K562 (cell line): Measurements from ENCODE around the gene HMCN1. TPM values are rescaled to one million over a fixed set of nuclear protein-coding genes. Genes with fewer than 3 reads are reported as not detected.

Experiments used
- BCLAF1 ChIP-seq, 2 experiments: fragments of 450-650 bp in 1 of 2; IDR thresholded peaks; 2 replicates each; pipeline ENCODE4 v1.6.1; 2011 to 2017; ENCODE audit warnings: low read depth in 2 of 2, antibody characterized with exemption in 1 of 2, borderline replicate concordance in 1 of 2, low read length in 1 of 2, mild to moderate bottlenecking in 1 of 2, mixed read lengths in 1 of 2; ENCODE audit not compliant: control insufficient read depth in 1 of 2
- CC2D1A ChIP-seq: fragments of 450-650 bp; IDR thresholded peaks from 2 replicates; pipeline ENCODE4 v1.6.1; 2017; ENCODE audit warnings: mild to moderate bottlenecking
- FIP1L1 ChIP-seq: fragments of 200-400 bp; formaldehyde crosslinking; IDR thresholded peaks from 2 replicates; pipeline ENCODE4 v1.6.1; 2018; ENCODE audit warnings: mild to moderate bottlenecking, low read depth, low read length; ENCODE audit not compliant: poor library complexity, severe bottlenecking
- HBP1 ChIP-seq: fragments of 450-650 bp; formaldehyde crosslinking; IDR thresholded peaks from 2 replicates; pipeline ENCODE4 v1.4.0; 2022; ENCODE audit warnings: missing genetic modification characterization
- HMG20A ChIP-seq: fragments of 450-650 bp; formaldehyde crosslinking; conservative IDR thresholded peaks from 2 replicates; pipeline ENCODE4 v1.4.0; 2020; ENCODE audit warnings: mild to moderate bottlenecking, mixed read lengths
- KLF1 ChIP-seq: fragments of 450-650 bp; IDR thresholded peaks from 2 replicates; pipeline ENCODE4 v1.6.1; 2016; ENCODE audit warnings: missing genetic modification characterization, missing compliant biosample characterization
- MAFG ChIP-seq: fragments of 450-650 bp; conservative IDR thresholded peaks from 2 replicates; pipeline ENCODE4 v1.6.1; 2016; ENCODE audit warnings: missing genetic modification characterization, missing compliant biosample characterization
- MEF2D ChIP-seq: conservative IDR thresholded peaks from 2 replicates; pipeline ENCODE4 v1.6.1; 2016; ENCODE audit warnings: low read depth, missing genetic modification characterization, missing compliant biosample characterization
- MIER1 ChIP-seq: fragments of 450-650 bp; IDR thresholded peaks from 2 replicates; pipeline ENCODE4 v1.6.1; 2016; ENCODE audit warnings: antibody characterized with exemption, mild to moderate bottlenecking, low read depth
- MTF1 ChIP-seq: fragments of 250-450 bp; sonication (Bioruptor Pico); IDR thresholded peaks from 2 replicates; pipeline ENCODE4 v1.9.0; 2021; ENCODE audit warnings: moderate library complexity, mild to moderate bottlenecking, inconsistent platforms, borderline replicate concordance
- NFATC3 ChIP-seq: fragments of 450-650 bp; IDR thresholded peaks from 2 replicates; pipeline ENCODE4 v1.6.1; 2017; ENCODE audit warnings: mild to moderate bottlenecking
- SNRNP70 ChIP-seq: fragments of 200-400 bp; formaldehyde crosslinking; optimal IDR thresholded peaks from 2 replicates; pipeline ENCODE3; 2017; ENCODE audit warnings: low read depth, low read length
- TBP ChIP-seq: optimal IDR thresholded peaks from 2 replicates; pipeline ENCODE3; 2011; ENCODE audit warnings: low read depth, low read length, improper control_type of control experiment
- TEAD1 ChIP-seq, 2 experiments: fragments of 450-650 bp in 1 of 2; sonication (generic) in 1 of 2; formaldehyde crosslinking; IDR thresholded peaks; 2 replicates each; pipeline versions ENCODE4 v1.4.0 to v1.8.0; 2020 to 2022; ENCODE audit warnings: mild to moderate bottlenecking in 2 of 2, missing genetic modification reagents in 1 of 2
- polyA plus RNA-seq, 8 experiments: library from polyadenylated mRNA; depleted of rRNA in 4 of 8; stranded (reverse) in 5 of 8; unstranded in 3 of 8; fragments of >200 nt; fragmentation: Nextera tagmentation in 2 of 8; fragmentation: Illumina TruSeq in 1 of 8; extraction: Ambion mirVana in 2 of 8; extraction: Trizol in 1 of 8; gene quantifications; 2 replicates each; pipeline versions ENCODE4 v1.2.1 to v1.2.3, GENCODE V29; 2011 to 2014; ENCODE audit warnings: inconsistent platforms in 1 of 8, missing spikeins in 1 of 8
- total RNA-seq, 7 experiments: library from RNA; depleted of rRNA in 6 of 7; stranded (reverse); fragments of >200 nt in 6 of 7; fragmentation: Illumina TruSeq in 2 of 7; extraction: Trizol in 2 of 7; gene quantifications; 2 replicates each; pipeline versions ENCODE4 v1.2.1 to v1.2.3, GENCODE V29; 2011 to 2021; ENCODE audit warnings: low replicate concordance in 1 of 7
- TF ChIP-seq, protein P1 (sequence below), 3 experiments: fragments of 200-800 bp in 1 of 3; fragments of 250-450 bp in 1 of 3; fragments of 450-650 bp in 1 of 3; sonication (Bioruptor Pico) in 1 of 3; sonication (Bioruptor generic) in 1 of 3; formaldehyde crosslinking in 1 of 3; IDR thresholded peaks; 2 replicates each; pipeline versions ENCODE4 v1.6.1 to v1.8.0; 2016 to 2022; ENCODE audit warnings: mild to moderate bottlenecking in 2 of 3, missing genetic modification characterization in 2 of 3, missing compliant biosample characterization in 1 of 3, moderate library complexity in 1 of 3

Gene HMCN1
- total and polyA plus RNA-seq, 9 of the 15 experiments (the other 6 are each of a cell fraction or from before 2014, with no cell fraction given): 0.07 to 0.36 (median 0.21) TPM

DNA sequence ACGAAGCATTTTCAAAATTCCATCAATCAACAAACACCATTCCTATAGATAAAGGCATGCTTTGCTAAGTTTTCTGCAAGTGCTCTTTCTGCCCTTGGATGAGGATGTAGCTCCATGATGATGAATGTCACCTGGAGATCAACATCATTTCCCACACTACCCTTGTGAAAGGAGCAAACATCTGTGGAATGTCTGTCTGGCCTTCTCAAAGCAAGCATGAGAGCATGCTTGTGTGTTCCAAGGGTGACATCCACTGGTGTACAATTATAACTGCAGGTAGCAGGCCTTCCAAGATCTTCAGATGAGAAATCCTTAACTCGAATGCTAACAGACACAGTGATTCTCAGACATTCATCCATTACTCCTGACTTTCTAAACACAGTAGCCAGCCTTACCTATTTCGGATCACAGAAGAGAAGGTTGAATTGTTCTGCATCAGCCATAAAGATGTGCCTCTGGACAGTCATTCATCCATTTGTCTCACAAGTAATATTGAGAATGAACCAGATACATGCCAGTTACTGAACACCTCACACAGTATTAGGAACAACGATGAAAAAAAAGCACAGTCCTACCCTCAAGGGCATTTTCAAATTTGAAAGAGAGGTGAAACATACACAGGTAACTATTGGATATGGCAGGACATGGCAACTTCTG is 478.5 kb downstream of the HMCN1 start (continued):
- TF ChIP-seq BCLAF1 (IDR thresholded peaks at IDR 0.05; ENCODE audit: borderline replicate concordance in 1 of 2, control insufficient read depth in 1 of 2, low read depth in 2 of 2, low read length in 1 of 2): no peak
- TF ChIP-seq MEF2D (tag): no peak
- no peak for TF ChIP-seq HBP1
- peak; percentile 86 for TF ChIP-seq CC2D1A
- TF ChIP-seq NFATC3: no peak
- peak; percentile 62 to 81; a peak in 2 of 4 replicates for TF ChIP-seq TEAD1 (CRISPR knock-in tag; IDR thresholded peaks at IDR 0.05)
- TF ChIP-seq, protein P1, sequence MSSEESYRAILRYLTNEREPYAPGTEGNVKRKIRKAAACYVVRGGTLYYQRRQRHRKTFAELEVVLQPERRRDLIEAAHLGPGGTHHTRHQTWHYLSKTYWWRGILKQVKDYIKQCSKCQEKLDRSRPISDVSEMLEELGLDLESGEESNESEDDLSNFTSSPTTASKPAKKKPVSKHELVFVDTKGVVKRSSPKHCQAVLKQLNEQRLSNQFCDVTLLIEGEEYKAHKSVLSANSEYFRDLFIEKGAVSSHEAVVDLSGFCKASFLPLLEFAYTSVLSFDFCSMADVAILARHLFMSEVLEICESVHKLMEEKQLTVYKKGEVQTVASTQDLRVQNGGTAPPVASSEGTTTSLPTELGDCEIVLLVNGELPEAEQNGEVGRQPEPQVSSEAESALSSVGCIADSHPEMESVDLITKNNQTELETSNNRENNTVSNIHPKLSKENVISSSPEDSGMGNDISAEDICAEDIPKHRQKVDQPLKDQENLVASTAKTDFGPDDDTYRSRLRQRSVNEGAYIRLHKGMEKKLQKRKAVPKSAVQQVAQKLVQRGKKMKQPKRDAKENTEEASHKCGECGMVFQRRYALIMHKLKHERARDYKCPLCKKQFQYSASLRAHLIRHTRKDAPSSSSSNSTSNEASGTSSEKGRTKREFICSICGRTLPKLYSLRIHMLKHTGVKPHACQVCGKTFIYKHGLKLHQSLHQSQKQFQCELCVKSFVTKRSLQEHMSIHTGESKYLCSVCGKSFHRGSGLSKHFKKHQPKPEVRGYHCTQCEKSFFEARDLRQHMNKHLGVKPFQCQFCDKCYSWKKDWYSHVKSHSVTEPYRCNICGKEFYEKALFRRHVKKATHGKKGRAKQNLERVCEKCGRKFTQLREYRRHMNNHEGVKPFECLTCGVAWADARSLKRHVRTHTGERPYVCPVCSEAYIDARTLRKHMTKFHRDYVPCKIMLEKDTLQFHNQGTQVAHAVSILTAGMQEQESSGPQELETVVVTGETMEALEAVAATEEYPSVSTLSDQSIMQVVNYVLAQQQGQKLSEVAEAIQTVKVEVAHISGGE (CRISPR knock-in tag; IDR thresholded peaks at IDR 0.05): no peak
- TF ChIP-seq SNRNP70: no peak
- TF ChIP-seq FIP1L1: no peak
- no peak for TF ChIP-seq MIER1
- TF ChIP-seq KLF1: no peak
- no peak for TF ChIP-seq TBP
- TF ChIP-seq MTF1: no peak
- no peak for TF ChIP-seq MAFG (tag)
- TF ChIP-seq HMG20A: no peak
